ENCODE measurements around the gene PARD3.

PARD3 gene

GRCh38 chr10:34063592-34063991 lies 751.5 kb downstream of the PARD3 start:
- DNase-seq (ENCODE audit: low spot score) = no peak

DNA sequence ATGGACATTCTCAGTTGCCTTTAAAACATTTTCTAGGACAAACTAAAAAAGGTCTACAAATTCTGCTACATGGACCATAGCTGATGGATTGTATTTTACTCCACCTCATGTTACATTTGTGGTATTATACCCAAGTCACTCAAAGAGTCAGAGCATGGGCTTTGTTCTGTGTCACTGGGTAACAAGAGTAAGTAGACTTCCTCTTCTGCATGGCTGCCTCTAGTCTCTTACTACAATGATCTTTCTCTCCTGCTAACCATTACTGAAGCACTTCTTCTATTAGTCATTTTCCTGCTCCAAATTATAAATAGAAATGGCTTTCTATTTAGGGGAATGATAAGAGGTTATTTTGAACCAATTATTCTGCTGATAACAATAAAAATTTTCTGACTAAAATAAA lies 753.3 kb downstream of the PARD3 start:
- DNase-seq (ENCODE audit: low spot score) = no peak

Data from hematopoietic multipotent progenitor cell treated with erythropoietin and hydrocortisone succinate and interleukin-3 and kit ligand, for 17 days (in vitro differentiated cells).